Type B pancreatic cell (in vitro differentiated cells): ENCODE data around the gene GNG7. TPM values are rescaled to one million over a fixed set of nuclear protein-coding genes. Genes with fewer than 3 reads are reported as not detected.

Source experiments
- DNase-seq: peaks from one replicate; pipeline ENCODE4 v3.0.0; 2021; ENCODE audit warnings: mixed read lengths; ENCODE audit not compliant: unreplicated experiment; ENCODE audit errors: extremely low spot score
- H3K27ac Mint-ChIP-seq: 2 replicates; pipeline ENCODE4 v1.8.0; 2021; ENCODE audit warnings: mild to moderate bottlenecking, mixed read lengths
- H3K27me3 Mint-ChIP-seq: 2 replicates; pipeline ENCODE4 v1.8.0; 2021; ENCODE audit warnings: mixed read lengths
- H3K36me3 Mint-ChIP-seq: 2 replicates; pipeline ENCODE4 v1.8.0; 2021; ENCODE audit warnings: mixed read lengths
- H3K4me1 Mint-ChIP-seq: one replicate; pipeline ENCODE4 v1.8.0; 2021; ENCODE audit warnings: mixed read lengths; ENCODE audit not compliant: unreplicated experiment
- H3K4me3 Mint-ChIP-seq: 2 replicates; pipeline ENCODE4 v1.8.0; 2021; ENCODE audit warnings: mild to moderate bottlenecking, mixed read lengths
- H3K9me3 Mint-ChIP-seq: 2 replicates; pipeline ENCODE4 v1.8.0; 2021; ENCODE audit warnings: mixed read lengths
- total RNA-seq: library from RNA; stranded (reverse); gene quantifications from 2 replicates; pipeline ENCODE4 v1.2.1, GENCODE V29; 2021; ENCODE audit warnings: low replicate concordance
- TF ChIP-seq, protein P1 (sequence below): fragments of 200-600 bp; sonication (generic); conservative IDR thresholded peaks from 2 replicates; pipeline ENCODE4 v1.5.0; 2021; ENCODE audit warnings: antibody characterized with exemption, mild to moderate bottlenecking

GNG7 gene
- total RNA-seq, 1 donor from 2014 or later, result 12.2 TPM

- Mint-ChIP-seq H3K9me3 (no peaks in the 10 kb centered on the region), H3K36me3 (no peaks in the 10 kb centered on the region), H3K4me3 (peak overlapping the region; percentile 31), H3K4me1 (no peaks in the 10 kb centered on the region), H3K27me3 (no peaks in the 10 kb centered on the region), H3K27ac (no peak overlapping the region)
- peak; percentile 80 for DNase-seq
- TF ChIP-seq, protein P1, sequence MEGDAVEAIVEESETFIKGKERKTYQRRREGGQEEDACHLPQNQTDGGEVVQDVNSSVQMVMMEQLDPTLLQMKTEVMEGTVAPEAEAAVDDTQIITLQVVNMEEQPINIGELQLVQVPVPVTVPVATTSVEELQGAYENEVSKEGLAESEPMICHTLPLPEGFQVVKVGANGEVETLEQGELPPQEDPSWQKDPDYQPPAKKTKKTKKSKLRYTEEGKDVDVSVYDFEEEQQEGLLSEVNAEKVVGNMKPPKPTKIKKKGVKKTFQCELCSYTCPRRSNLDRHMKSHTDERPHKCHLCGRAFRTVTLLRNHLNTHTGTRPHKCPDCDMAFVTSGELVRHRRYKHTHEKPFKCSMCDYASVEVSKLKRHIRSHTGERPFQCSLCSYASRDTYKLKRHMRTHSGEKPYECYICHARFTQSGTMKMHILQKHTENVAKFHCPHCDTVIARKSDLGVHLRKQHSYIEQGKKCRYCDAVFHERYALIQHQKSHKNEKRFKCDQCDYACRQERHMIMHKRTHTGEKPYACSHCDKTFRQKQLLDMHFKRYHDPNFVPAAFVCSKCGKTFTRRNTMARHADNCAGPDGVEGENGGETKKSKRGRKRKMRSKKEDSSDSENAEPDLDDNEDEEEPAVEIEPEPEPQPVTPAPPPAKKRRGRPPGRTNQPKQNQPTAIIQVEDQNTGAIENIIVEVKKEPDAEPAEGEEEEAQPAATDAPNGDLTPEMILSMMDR, result peak; percentile 84
These were observed 65.4 kb downstream of the GNG7 start for GRCh38 chr19:2636897-2637683.

DNA sequence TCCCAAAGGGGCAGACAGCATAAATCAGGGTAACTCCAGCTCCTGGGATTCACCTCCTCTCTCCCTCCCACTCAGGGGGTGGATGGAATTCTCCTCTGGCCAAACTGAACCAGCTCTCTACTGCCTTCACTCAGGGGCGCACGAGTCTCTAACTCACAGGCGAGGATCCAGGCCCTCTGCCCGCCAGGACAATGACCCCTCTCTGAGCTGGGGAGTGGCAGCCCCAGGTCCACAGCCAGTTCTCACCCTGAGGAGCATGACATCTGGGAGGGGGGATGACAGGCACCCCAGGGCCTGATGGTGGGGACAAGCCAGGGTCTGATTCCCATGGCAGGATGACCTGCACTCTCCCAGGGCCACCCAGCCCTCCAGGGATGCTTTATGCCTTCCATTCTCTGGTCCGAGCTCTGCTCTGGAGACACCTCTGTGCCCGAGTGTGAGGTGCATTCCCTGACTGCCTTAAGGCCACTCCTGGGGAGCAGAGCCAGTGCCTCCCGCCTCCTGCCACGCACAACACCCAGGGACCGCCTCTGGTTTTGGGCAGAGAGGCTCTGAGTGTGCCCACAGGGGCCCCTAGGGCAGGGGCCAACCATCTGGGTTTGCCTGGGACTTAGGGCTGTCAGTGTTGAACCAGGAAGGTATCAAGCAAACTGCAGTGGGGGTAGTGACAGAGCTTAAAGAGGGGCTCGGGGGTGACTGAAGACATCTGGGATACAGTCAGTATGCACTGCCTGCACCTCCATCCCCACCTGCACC is 66.2 kb downstream of the GNG7 start:
- Mint-ChIP-seq H3K9me3 (no peaks in the 10 kb centered on the region), H3K36me3 (no peaks in the 10 kb centered on the region), H3K4me3 (no peak overlapping the region), H3K4me1 (no peaks in the 10 kb centered on the region), H3K27ac (no peak overlapping the region), H3K27me3 (no peaks in the 10 kb centered on the region)
- TF ChIP-seq, protein P1, result no peak
- DNase-seq, result no peak

DNA sequence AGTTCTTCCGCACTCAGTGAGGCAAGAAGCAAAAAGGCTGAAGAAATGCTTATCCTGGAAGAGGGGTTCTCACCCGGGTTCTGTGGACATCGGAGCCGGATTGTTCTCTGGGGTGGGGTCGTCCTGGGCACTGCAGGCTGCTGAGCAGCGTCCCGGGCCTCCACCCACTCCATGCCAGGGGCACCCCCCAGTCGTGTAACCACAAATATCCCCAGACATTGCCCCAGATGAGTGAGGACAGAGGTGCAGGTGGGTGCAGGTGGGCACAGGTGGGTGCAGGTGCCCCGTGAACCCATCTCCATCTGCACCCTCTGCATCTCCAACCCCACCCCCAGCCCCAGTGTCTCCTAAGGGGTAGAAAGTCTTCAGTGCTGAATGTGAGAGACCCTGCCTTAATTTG is 67.5 kb downstream of the GNG7 start:
- no peaks in the 10 kb centered on the region for H3K36me3 Mint-ChIP-seq
- H3K27me3 Mint-ChIP-seq, result no peaks in the 10 kb centered on the region
- no peak overlapping the region for H3K27ac Mint-ChIP-seq
- no peaks in the 10 kb centered on the region for H3K4me1 Mint-ChIP-seq
- H3K4me3 Mint-ChIP-seq, result no peak overlapping the region
- no peaks in the 10 kb centered on the region for H3K9me3 Mint-ChIP-seq
- DNase-seq, result no peak
- TF ChIP-seq, protein P1, result no peak

DNA sequence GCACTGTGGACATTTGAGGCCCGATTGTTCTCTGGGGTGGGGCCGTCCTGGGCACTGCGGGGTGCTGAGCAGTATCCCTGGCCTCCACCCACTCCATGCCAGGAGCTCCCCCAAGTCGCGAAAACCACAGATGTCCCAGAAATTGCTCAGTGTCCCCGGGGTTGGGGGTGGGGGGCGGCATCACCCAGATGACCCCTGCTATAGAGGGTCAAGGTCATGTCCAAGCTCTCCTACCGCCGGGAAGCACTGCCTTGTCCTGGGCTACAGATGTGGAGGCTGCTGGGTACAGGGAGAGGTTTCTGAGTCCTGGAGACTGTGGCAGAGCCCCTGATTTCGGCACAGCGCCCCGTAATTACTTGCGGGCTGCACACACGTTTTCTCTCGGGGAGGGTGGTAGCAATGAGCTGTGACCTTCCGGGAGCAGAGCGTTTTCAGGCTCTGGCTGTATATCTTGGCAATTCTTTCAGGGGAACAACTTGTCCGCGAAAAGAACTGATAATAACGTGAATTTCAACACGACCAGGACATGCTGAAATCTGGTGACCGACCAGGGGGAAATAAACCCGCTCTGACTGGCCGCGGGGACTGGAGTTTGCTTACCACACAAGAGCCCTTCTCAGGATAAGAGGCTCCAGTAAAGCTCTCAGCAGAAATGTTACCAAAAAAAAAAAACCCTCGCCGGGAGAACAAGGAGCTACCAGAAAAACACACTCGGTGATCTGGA is 68.1 kb downstream of the GNG7 start:
- H3K36me3 Mint-ChIP-seq, result no peaks in the 10 kb centered on the region
- TF ChIP-seq, protein P1, result no peak
- no peak overlapping the region for H3K4me3 Mint-ChIP-seq
- no peak overlapping the region for H3K27ac Mint-ChIP-seq
- DNase-seq, result no peak
- no peaks in the 10 kb centered on the region for H3K27me3 Mint-ChIP-seq
- no peaks in the 10 kb centered on the region for H3K4me1 Mint-ChIP-seq
- no peaks in the 10 kb centered on the region for H3K9me3 Mint-ChIP-seq

DNA sequence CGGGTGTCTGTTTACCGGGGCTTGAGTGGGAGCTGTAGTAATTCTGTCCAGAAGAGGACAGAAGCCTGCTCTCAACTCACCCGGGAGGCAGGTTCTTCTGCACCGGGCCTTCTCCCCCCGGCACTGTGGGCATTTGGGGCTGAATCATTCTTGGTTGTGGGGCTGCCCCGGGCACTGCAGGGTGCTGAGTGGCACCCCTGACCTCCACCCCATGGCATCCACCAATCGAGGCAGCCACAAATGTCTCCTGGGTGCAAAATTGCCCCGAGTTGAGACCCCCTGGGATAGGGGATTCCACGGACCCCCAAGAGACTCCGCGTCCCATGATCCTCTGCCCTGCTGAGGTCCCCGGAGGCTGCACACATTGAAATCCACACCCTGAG is 68.8 kb downstream of the GNG7 start:
- no peak overlapping the region for H3K4me3 Mint-ChIP-seq
- H3K27ac Mint-ChIP-seq, result no peak overlapping the region
- H3K9me3 Mint-ChIP-seq, result no peaks in the 10 kb centered on the region
- TF ChIP-seq, protein P1, result no peak
- no peaks in the 10 kb centered on the region for H3K27me3 Mint-ChIP-seq
- DNase-seq, result no peak
- peaks cover 3% of the 10 kb centered on the region for H3K36me3 Mint-ChIP-seq
- H3K4me1 Mint-ChIP-seq, result no peaks in the 10 kb centered on the region
